22Rv1 (cell line): ENCODE measurements around the gene ZCCHC7.

Experiments
- CTCF ChIP-seq: fragments of 450-650 bp; IDR thresholded peaks from 2 replicates; pipeline ENCODE4 v1.5.1; 2017; ENCODE audit warnings: mild to moderate bottlenecking
- ZFX ChIP-seq: fragments of 450-650 bp; IDR thresholded peaks from 2 replicates; pipeline ENCODE4 v1.6.1; 2017; ENCODE audit warnings: antibody characterized with exemption, borderline replicate concordance

DNA sequence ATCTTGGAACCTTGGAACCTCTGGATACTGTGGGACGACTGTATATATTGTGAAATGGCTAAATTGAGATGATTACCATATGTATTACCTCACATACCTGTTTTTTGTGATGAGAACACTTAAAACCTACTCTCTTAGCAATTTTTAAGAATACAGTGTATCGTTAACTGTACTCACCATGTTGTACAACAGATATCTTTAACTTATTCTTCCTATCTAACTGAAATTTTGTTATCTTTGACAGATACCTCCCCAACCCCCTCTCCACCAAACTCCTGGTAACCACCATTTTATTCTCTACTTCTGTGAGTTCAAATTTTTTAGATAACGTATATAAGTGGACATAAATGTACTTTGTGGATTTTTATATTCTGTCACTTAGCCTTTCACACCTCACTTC, 126.5 kb downstream of the ZCCHC7 start:
- TF ChIP-seq CTCF (no peak), ZFX (no peak)
